Ovary (tissue), 9 donors: Measurements from ENCODE around the gene ULBP3. TPM values are rescaled to one million over a fixed set of nuclear protein-coding genes. Genes with fewer than 3 reads are reported as not detected.
A peak's percentile ranks its signal among the peaks of the same experiment; 100 is the strongest.
"Not testable (repeated sequence)": the region's sequence is repeated elsewhere in the genome, so short reads cannot be mapped to it uniquely, and the experiment has no call there.

ENCODE experiments used
- DNase-seq, 5 donors: peaks; one replicate each; pipeline ENCODE4 v3.0.0-alpha.2; 2019 to 2020
- H3K27ac ChIP-seq, 2 donors: fragments of 200-600 bp; one replicate each; pipeline versions ENCODE4 v1.5.1 to v1.8.0; 2019 to 2022
- H3K27me3 ChIP-seq: fragments of 200-600 bp; one replicate; pipeline ENCODE4 v1.8.0; 2022
- H3K36me3 ChIP-seq: fragments of 200-600 bp; sonication (generic); one replicate; pipeline ENCODE4 v1.5.1; 2019
- H3K4me1 ChIP-seq: one replicate; pipeline ENCODE4 v1.8.1; 2013; ENCODE audit warnings: mild to moderate bottlenecking, moderate library complexity; ENCODE audit not compliant: insufficient read depth
- H3K4me3 ChIP-seq: fragments of 200-600 bp; sonication (generic); one replicate; pipeline ENCODE4 v1.5.1; 2017
- H3K9me3 ChIP-seq, 2 donors: fragments of 200-600 bp in 1 of 2; sonication (generic) in 1 of 2; one replicate each; pipeline versions ENCODE4 v1.5.1 to v1.8.1; 2013 to 2019; ENCODE audit warnings: mild to moderate bottlenecking in 1 of 2, moderate library complexity in 1 of 2
- CTCF ChIP-seq, 3 donors: fragments of 450-650 bp in 2 of 3; fragments of 200-600 bp in 1 of 3; IDR thresholded peaks; one replicate each; pipeline versions ENCODE4 v1.5.1 to v1.8.0; 2016 to 2022; ENCODE audit warnings: antibody characterized with exemption in 3 of 3, mild to moderate bottlenecking in 1 of 3
- EP300 ChIP-seq: sonication (generic); formaldehyde crosslinking; IDR thresholded peaks from one replicate; pipeline ENCODE4 v1.6.1; 2017; ENCODE audit warnings: antibody characterized with exemption
- WGBS, 3 donors: extraction: QIAGEN DNeasy Blood & Tissue Kit in 1 of 3; methylation state at CpG; one replicate each; pipeline versions ENCODE4 v1.1.5 to v1.1.7; 2013 to 2017; 5-methylcytosine and 5-hydroxymethylcytosine counted together
- intact Hi-C, 4 donors: fragments of 100-400 bp; cut with DNase I; formaldehyde crosslinking; loops; one replicate each; pipeline versions ENCODE4 v1.11.0 to v1.15.1; 2022 to 2023
- polyA plus RNA-seq, 2 donors: library from polyadenylated mRNA; stranded (reverse); fragments of 200-250 nt in 1 of 2; fragments of 350-450 nt in 1 of 2; fragmentation: Illumina TruSeq in 1 of 2; extraction: RNeasy Lipid Tissue Mini Kit (QIAGEN cat#74804) in 1 of 2; gene quantifications; one replicate each; pipeline ENCODE4 v1.2.3, GENCODE V29; 2013 to 2014
- total RNA-seq, 7 donors: library from RNA; depleted of rRNA in 2 of 7; stranded (reverse); fragments of >200 nt in 2 of 7; fragmentation: NEBNext Ultra II Directional in 3 of 7; extraction: Animal tissue kit (Norgen Biotek cat#: 25700) in 3 of 7; gene quantifications; one replicate each; pipeline versions ENCODE4 v1.1.0 to v1.2.4, GENCODE V29; 2016 to 2023
- donor health status: DM: no; HTN: no; CAD: no; lungs with moderate emphysema.
- donor health status: DM: no; HTN: no; CAD: no.
- donor health status: Bipolar disorder and iron deficiency.
- donor health status: DM: yes; HTN: yes; CAD: no.
- donor health status: DM: no; HTN: no; CAD: no.
- donor health status: DM: yes; HTN: yes; CAD: no.

The ULBP3 gene
- total and polyA plus RNA-seq, 9 donors, result 0.66 to 2.5 (median 1.6) TPM; not detected in 2

GRCh38 chr6:150016324-150017185, 52.4 kb downstream of the ULBP3 start:
- no peaks in the 10 kb centered on the region for H3K9me3 ChIP-seq
- TF ChIP-seq EP300 (no peak), CTCF (IDR thresholded peaks at IDR 0.05) (peak; percentile 39 to 55 (median 53))
- no peak overlapping the region for H3K4me3 ChIP-seq
- H3K27me3 ChIP-seq, result no peaks in the 10 kb centered on the region
- no peak overlapping the region for H3K27ac ChIP-seq
- intact Hi-C loops, result loop anchor here in 3 of 4 donors (2.0 to 10.0 kb wide), 4 partner anchors 78 to 182 kb away; no protein-coding TSS in a partner anchor
- WGBS, 3 donors, result 19 to 27% (median 24%) methylated on average over 6 of the region's 6 CpGs
- peak in 3 of 5 donors; percentile 39 to 46 (median 42) for DNase-seq
- H3K36me3 ChIP-seq, result no peaks in the 10 kb centered on the region
- no peaks in the 10 kb centered on the region for H3K4me1 ChIP-seq

GRCh38 chr6:150015281-150016001, 53.5 kb downstream of the ULBP3 start:
- not testable (repeated sequence) for H3K36me3 ChIP-seq, H3K4me1 ChIP-seq, H3K27ac ChIP-seq, H3K27me3 ChIP-seq, DNase-seq, H3K9me3 ChIP-seq, H3K4me3 ChIP-seq
- intact Hi-C loops, result loop anchor here in 3 of 4 donors (2.0 to 10.0 kb wide), 4 partner anchors 77 to 181 kb away; no protein-coding TSS in a partner anchor
- WGBS, 3 donors, result 5 to 6% (median 5%) methylated on average over 15 of the region's 15 CpGs

GRCh38 chr6:150014623-150015280, 54.2 kb downstream of the ULBP3 start:
- H3K4me3 ChIP-seq, H3K27ac ChIP-seq, DNase-seq, H3K27me3 ChIP-seq, H3K9me3 ChIP-seq, H3K36me3 ChIP-seq, H3K4me1 ChIP-seq: not testable (repeated sequence)
- intact Hi-C loops, result loop anchor here in 2 of 4 donors (5.0 to 10.0 kb wide), 3 partner anchors 77 to 180 kb away; no protein-coding TSS in a partner anchor
- 4 to 6% methylated on average over 20 to 41 of the region's 50 CpGs; no CpG with 5 or more reads in 1 of the 3 donors for WGBS, 3 donors

- not testable (repeated sequence) for H3K27ac ChIP-seq, H3K36me3 ChIP-seq, H3K4me3 ChIP-seq, H3K4me1 ChIP-seq, H3K27me3 ChIP-seq, DNase-seq, H3K9me3 ChIP-seq
- WGBS, 3 donors, result 8 to 12% (median 11%) methylated on average over 7 to 12 of the region's 24 CpGs
- intact Hi-C loops, result loop anchor here in 1 of 4 donors (10.0 kb wide), 1 partner anchor 179 kb away; no protein-coding TSS in a partner anchor
Measured at GRCh38 chr6:150013785-150014622, 54.9 kb downstream of the ULBP3 start.

GRCh38 chr6:150012846-150013784, 55.8 kb downstream of the ULBP3 start:
- H3K27me3 ChIP-seq, DNase-seq, H3K27ac ChIP-seq, H3K4me1 ChIP-seq, H3K4me3 ChIP-seq, H3K9me3 ChIP-seq, H3K36me3 ChIP-seq: not testable (repeated sequence)
- intact Hi-C loops, result loop anchor here in 1 of 4 donors (10.0 kb wide), 1 partner anchor 178 kb away; no protein-coding TSS in a partner anchor
- 37 to 39% (median 37%) methylated on average over 8 of the region's 8 CpGs for WGBS, 3 donors

Other genes starting within 250 kb of the ULBP3 start
- 10 to 100 TPM; 26.2 to 48.2 (median 37.5) TPM for gene LRP11, start 204.8 kb downstream of the ULBP3 start, total RNA-seq
- 10 to 100 TPM; 21.8 to 45.2 TPM for gene LRP11, start 204.8 kb downstream of the ULBP3 start, polyA plus RNA-seq
- gene RAET1E, start 171.0 kb downstream of the ULBP3 start, total RNA-seq, result under 1 TPM in 4 of 7 donors, not detected in 3; 0.18 to 0.69 (median 0.29) TPM
- under 1 TPM; 0.11 to 0.23 TPM for gene RAET1E, start 171.0 kb downstream of the ULBP3 start, polyA plus RNA-seq
- gene RAET1G, start 146.0 kb downstream of the ULBP3 start, total RNA-seq, result 1 to 10 TPM in 1 of 7 donors, under 1 TPM in 5, not detected in 1; 0.42 to 1.1 (median 0.64) TPM
- 1 to 10 TPM in 1 of 2 donors, under 1 TPM in 1; 0.86 to 1.5 TPM for gene RAET1G, start 146.0 kb downstream of the ULBP3 start, polyA plus RNA-seq
- gene ULBP2, start 127.1 kb downstream of the ULBP3 start, total RNA-seq, result under 1 TPM in 1 of 7 donors, not detected in 6; 0.23 TPM
- 1 to 10 TPM in 1 of 2 donors, under 1 TPM in 1; 0.08 to 3.6 TPM for gene ULBP2, start 127.1 kb downstream of the ULBP3 start, polyA plus RNA-seq
- gene ULBP1, start 105.2 kb downstream of the ULBP3 start, total RNA-seq, result 1 to 10 TPM in 1 of 7 donors, under 1 TPM in 3, not detected in 3; 0.08 to 1.2 (median 0.09) TPM
- gene ULBP1, start 105.2 kb downstream of the ULBP3 start, polyA plus RNA-seq, result 1 to 10 TPM in 1 of 2 donors, under 1 TPM in 1; 0.02 to 7.7 TPM
- gene RAET1L, start 43.6 kb downstream of the ULBP3 start, total RNA-seq, result not detected
- not detected for gene RAET1L, start 43.6 kb downstream of the ULBP3 start, polyA plus RNA-seq
- gene PPP1R14C, start 73.9 kb upstream of the ULBP3 start, total RNA-seq, result 1 to 10 TPM in 1 of 7 donors, under 1 TPM in 4, not detected in 2; 0.12 to 8.6 (median 0.74) TPM
- gene PPP1R14C, start 73.9 kb upstream of the ULBP3 start, polyA plus RNA-seq, result under 1 TPM; 0.17 to 0.30 TPM